AG09309 (cell line): ENCODE results near the gene BDKRB2.
A peak's percentile ranks its signal among the peaks of the same experiment; 100 is the strongest.

Source experiments
- DNase-seq: peaks from one replicate; pipeline ENCODE4 v3.0.0-alpha.2; 2010; ENCODE audit warnings: low read depth
- H3K4me3 ChIP-seq: 2 replicates; pipeline ENCODE4 v1.5.1; 2011; ENCODE audit warnings: mild to moderate bottlenecking, low read depth, low read length, moderate library complexity; ENCODE audit not compliant: control insufficient read depth
- CTCF ChIP-seq: IDR thresholded peaks from 2 replicates; pipeline ENCODE4 v1.5.1; 2011; ENCODE audit warnings: mild to moderate bottlenecking, low read depth, low read length, inconsistent platforms; ENCODE audit not compliant: insufficient read depth, control insufficient read depth; ENCODE audit errors: missing control alignments

The BDKRB2 gene

GRCh38 chr14:96251656-96252155 is 47.1 kb downstream of the BDKRB2 start:
- no peak for TF ChIP-seq CTCF
- H3K4me3 ChIP-seq = no peak overlapping the region
- DNase-seq = no peak

- H3K4me3 ChIP-seq = no peak overlapping the region
- no peak for TF ChIP-seq CTCF
- DNase-seq = no peak
These were observed 47.8 kb downstream of the BDKRB2 start for GRCh38 chr14:96252323-96252998.

GRCh38 chr14:96252999-96253539 is 48.4 kb downstream of the BDKRB2 start:
- H3K4me3 ChIP-seq = no peak overlapping the region
- no peak for TF ChIP-seq CTCF
- DNase-seq = peak; percentile 75

GRCh38 chr14:96254687-96255086 is 50.0 kb downstream of the BDKRB2 start:
- H3K4me3 ChIP-seq = no peak overlapping the region
- TF ChIP-seq CTCF = no peak
- DNase-seq = no peak

- DNase-seq = peak; percentile 89
- no peak for TF ChIP-seq CTCF
- peak within 1 kb of the TSS; percentile 22 for H3K4me3 ChIP-seq
These were observed 51.1 kb downstream of the BDKRB2 start, which contains the start of gene BDKRB1 for GRCh38 chr14:96255501-96256366. Gene BDKRB1, plus strand, starts transcription at chr14:96256210. Its CDS starts 7,473 bp downstream, at chr14:96263683.

- H3K4me3 ChIP-seq = peak overlapping the region; percentile 22; the same call in 1 of the 2 replicates
- peak; percentile 44 for TF ChIP-seq CTCF
- peak; percentile 74 for DNase-seq
These were observed 51.8 kb downstream of the BDKRB2 start for GRCh38 chr14:96256407-96256806.
